ENCODE results near the gene SLC19A2. TPM values are rescaled to one million over a fixed set of nuclear protein-coding genes. Genes with fewer than 3 reads are reported as not detected.

The SLC19A2 gene
- total and polyA plus RNA-seq, 2 donors (not counting 3 experiments of a cell fraction or from before 2014, with no cell fraction given) = 5.2 to 5.4 TPM

GRCh38 chr1:169475806-169476387 lies 9.8 kb downstream of the SLC19A2 start:
- FAIRE-seq (no peak), DNase-seq (ENCODE audit: low read depth, low spot score) (no peak)
- no peak for TF ChIP-seq GATA2 (IDR thresholded peaks at IDR 0.05; ENCODE audit: insufficient read depth, insufficient read length, low read depth, low read length)
- no peak for TF ChIP-seq MYC (IDR thresholded peaks at IDR 0.05; ENCODE audit: low read depth, low read length)
- no peak for TF ChIP-seq FOS (IDR thresholded peaks at IDR 0.05; ENCODE audit: borderline replicate concordance, insufficient read depth, low read length)
- no peak for TF ChIP-seq JUN (IDR thresholded peaks at IDR 0.05; ENCODE audit: borderline replicate concordance, insufficient read depth, insufficient read length, low read depth)
- no peak for TF ChIP-seq POLR2A (IDR thresholded peaks at IDR 0.05; ENCODE audit: low read depth, low read length)
- TF ChIP-seq EZH2 (IDR thresholded peaks at IDR 0.05; ENCODE audit: borderline replicate concordance, low read depth, low read length, severe bottlenecking) = no peak
- TF ChIP-seq MAX (IDR thresholded peaks at IDR 0.05; ENCODE audit: insufficient read depth, insufficient read length) = no peak
- TF ChIP-seq POLR2AphosphoS5 (IDR thresholded peaks at IDR 0.05; ENCODE audit: insufficient read depth, low read depth, low read length) = no peak
- TF ChIP-seq, protein P1, sequence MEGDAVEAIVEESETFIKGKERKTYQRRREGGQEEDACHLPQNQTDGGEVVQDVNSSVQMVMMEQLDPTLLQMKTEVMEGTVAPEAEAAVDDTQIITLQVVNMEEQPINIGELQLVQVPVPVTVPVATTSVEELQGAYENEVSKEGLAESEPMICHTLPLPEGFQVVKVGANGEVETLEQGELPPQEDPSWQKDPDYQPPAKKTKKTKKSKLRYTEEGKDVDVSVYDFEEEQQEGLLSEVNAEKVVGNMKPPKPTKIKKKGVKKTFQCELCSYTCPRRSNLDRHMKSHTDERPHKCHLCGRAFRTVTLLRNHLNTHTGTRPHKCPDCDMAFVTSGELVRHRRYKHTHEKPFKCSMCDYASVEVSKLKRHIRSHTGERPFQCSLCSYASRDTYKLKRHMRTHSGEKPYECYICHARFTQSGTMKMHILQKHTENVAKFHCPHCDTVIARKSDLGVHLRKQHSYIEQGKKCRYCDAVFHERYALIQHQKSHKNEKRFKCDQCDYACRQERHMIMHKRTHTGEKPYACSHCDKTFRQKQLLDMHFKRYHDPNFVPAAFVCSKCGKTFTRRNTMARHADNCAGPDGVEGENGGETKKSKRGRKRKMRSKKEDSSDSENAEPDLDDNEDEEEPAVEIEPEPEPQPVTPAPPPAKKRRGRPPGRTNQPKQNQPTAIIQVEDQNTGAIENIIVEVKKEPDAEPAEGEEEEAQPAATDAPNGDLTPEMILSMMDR (IDR thresholded peaks at IDR 0.05; ENCODE audit: extremely low read depth in 1 of 2, insufficient read depth in 1 of 2, low read depth in 1 of 2, low read length in 2 of 2) = no peak
- Histone ChIP-seq H3K27me3 (ENCODE audit: control insufficient read depth in 2 of 2, insufficient read depth in 2 of 2, low read length in 2 of 2) (no peaks in the 10 kb centered on the region), H4K20me1 (replicated peaks; ENCODE audit: control insufficient read depth, extremely low read depth, insufficient read depth, low read length) (no peaks in the 10 kb centered on the region), H3K9ac (replicated peaks; ENCODE audit: extremely low read depth, insufficient read depth, low read length) (no peak overlapping the region), H3K9me3 (replicated peaks; ENCODE audit: control insufficient read depth, insufficient read depth, low read length) (no peaks in the 10 kb centered on the region), H3K4me1 (ENCODE audit: control insufficient read depth, extremely low read depth, insufficient read depth, low read length) (no peaks in the 10 kb centered on the region), H3K36me3 (ENCODE audit: control insufficient read depth in 2 of 2, extremely low read depth in 1 of 2, insufficient read depth in 2 of 2, low read length in 2 of 2) (no peaks in the 10 kb centered on the region), H3K27ac (ENCODE audit: insufficient read depth, low read depth, low read length) (no peak overlapping the region), H3K9me1 (replicated peaks; ENCODE audit: control insufficient read depth, extremely low read depth, insufficient read depth, low read length) (no peaks in the 10 kb centered on the region), H3K4me3 (replicated peaks in 1 of 3; ENCODE audit: insufficient read depth in 1 of 3, low read depth in 1 of 3, low read length in 3 of 3) (no peak overlapping the region), H2AFZ (ENCODE audit: low read depth, low read length) (no peak overlapping the region), H3K79me2 (ENCODE audit: control insufficient read depth, insufficient read depth, low read length) (peaks cover 15% of the 10 kb centered on the region), H3K4me2 (ENCODE audit: insufficient read depth, low read length) (no peak overlapping the region)
- dilution Hi-C loops (cut with MboI; ENCODE audit: extremely low pct_ligation_motif_present, low sequenced_read_pairs) = no loop called here
- BruUV-seq (replicated peaks) = no TSS peak
- intact Hi-C loops (cut with micrococcal nuclease) = no loop called here
- POLR2A ChIA-PET = no interaction called here
- CTCF ChIA-PET = interaction anchor here (1.3 kb wide), 1 partner anchor 70 kb away, joined by 3 read pairs; no protein-coding TSS in a partner anchor

All from endothelial cell of umbilical vein (primary cell).